OCI-LY1 (cell line): Measurements from ENCODE around the gene RAB11A.

Experiments
- H2AFZ ChIP-seq: fragments of 200-600 bp; sonication (generic), shearing (Covaris generic); 2 replicates; pipeline ENCODE4 v1.6.0; 2014; ENCODE audit warnings: antibody characterized with exemption, mild to moderate bottlenecking, low read length
- H3F3A ChIP-seq: fragments of 200-600 bp; sonication (generic), shearing (Covaris generic); 2 replicates; pipeline ENCODE4 v1.6.0; 2014; ENCODE audit warnings: mild to moderate bottlenecking, antibody characterized with exemption, low read length, moderate library complexity; ENCODE audit not compliant: insufficient read depth
- H3K27ac ChIP-seq: fragments of 200-600 bp; sonication (generic); 2 replicates; pipeline ENCODE4 v1.5.1; 2014; ENCODE audit warnings: low read length, mixed run types, mild to moderate bottlenecking, low read depth; ENCODE audit not compliant: poor library complexity, severe bottlenecking
- H3K27me3 ChIP-seq: fragments of 200-600 bp; sonication (generic); 2 replicates; pipeline ENCODE4 v1.6.0; 2014; ENCODE audit warnings: antibody characterized with exemption, mild to moderate bottlenecking, low read length, moderate library complexity; ENCODE audit not compliant: insufficient read depth
- H3K36me3 ChIP-seq: fragments of 200-600 bp; sonication (generic); 2 replicates; pipeline ENCODE4 v1.6.1; 2014; ENCODE audit warnings: mild to moderate bottlenecking, antibody characterized with exemption, low read length, moderate library complexity, mixed read lengths; ENCODE audit not compliant: insufficient read depth
- H3K4me1 ChIP-seq: fragments of 200-600 bp; sonication (generic); 2 replicates; pipeline ENCODE4 v1.5.1; 2014; ENCODE audit warnings: mild to moderate bottlenecking, low read length, moderate library complexity; ENCODE audit not compliant: insufficient read depth, severe bottlenecking
- H3K4me2 ChIP-seq: fragments of 200-600 bp; sonication (generic), shearing (Covaris generic); 2 replicates; pipeline ENCODE4 v1.6.1; 2014; ENCODE audit warnings: low read length
- H3K4me3 ChIP-seq: fragments of 200-600 bp; sonication (generic); 2 replicates; pipeline ENCODE4 v1.5.1; 2014; ENCODE audit warnings: low read length, low read depth, mild to moderate bottlenecking, mixed read lengths; ENCODE audit not compliant: poor library complexity, severe bottlenecking
- H3K79me2 ChIP-seq: fragments of 200-600 bp; shearing (Covaris generic); 2 replicates; pipeline ENCODE4 v1.6.1; 2016; ENCODE audit warnings: mixed run types, low read length, mixed read lengths; ENCODE audit not compliant: insufficient read depth
- H3K9ac ChIP-seq: fragments of 200-600 bp; sonication (generic), shearing (Covaris generic); 2 replicates; pipeline ENCODE4 v1.6.1; 2014; ENCODE audit warnings: mild to moderate bottlenecking, low read length, mixed read lengths
- H3K9me2 ChIP-seq: fragments of 200-600 bp; sonication (generic), shearing (Covaris generic); 2 replicates; pipeline ENCODE4 v1.6.1; 2014; ENCODE audit warnings: low read depth, mild to moderate bottlenecking, low read length, mixed read lengths
- H3K9me3 ChIP-seq: fragments of 200-600 bp; shearing (Covaris generic); 2 replicates; pipeline ENCODE4 v1.6.1; 2014; ENCODE audit warnings: low read length, mixed read lengths
- H4K20me1 ChIP-seq: fragments of 200-600 bp; sonication (generic), shearing (Covaris generic); 2 replicates; pipeline ENCODE4 v1.6.0; 2016; ENCODE audit warnings: mild to moderate bottlenecking, low read length; ENCODE audit not compliant: insufficient read depth
- CTCF ChIP-seq: fragments of 200-600 bp; sonication (generic), shearing (Covaris generic); IDR thresholded peaks from 2 replicates; pipeline ENCODE4 v1.5.1; 2017; ENCODE audit warnings: mild to moderate bottlenecking, antibody characterized with exemption, low read length, moderate library complexity, mixed read lengths
- EZH2 ChIP-seq: fragments of 200-600 bp; sonication (generic), shearing (Covaris generic); IDR thresholded peaks from 2 replicates; pipeline ENCODE4 v1.8.0; 2017; ENCODE audit warnings: borderline replicate concordance, mixed run types, mild to moderate bottlenecking, antibody characterized with exemption, low read length, moderate library complexity, mixed read lengths

The RAB11A gene

GRCh38 chr15:65835447-65835846 lies 33.8 kb upstream of the RAB11A start:
- Histone ChIP-seq H4K20me1 (no peaks in the 10 kb centered on the region), H3K27me3 (no peaks in the 10 kb centered on the region), H3K79me2 (no peaks in the 10 kb centered on the region), H3K9me3 (no peaks in the 10 kb centered on the region), H3K4me1 (peaks cover 26% of the 10 kb centered on the region), H2AFZ (no peak overlapping the region), H3K4me3 (no peak overlapping the region), H3K9ac (no peak overlapping the region), H3K27ac (no peak overlapping the region), H3F3A (no peaks in the 10 kb centered on the region), H3K36me3 (no peaks in the 10 kb centered on the region), H3K4me2 (no peak overlapping the region), H3K9me2 (no peaks in the 10 kb centered on the region)
- TF ChIP-seq CTCF (no peak), EZH2 (no peak)

DNA sequence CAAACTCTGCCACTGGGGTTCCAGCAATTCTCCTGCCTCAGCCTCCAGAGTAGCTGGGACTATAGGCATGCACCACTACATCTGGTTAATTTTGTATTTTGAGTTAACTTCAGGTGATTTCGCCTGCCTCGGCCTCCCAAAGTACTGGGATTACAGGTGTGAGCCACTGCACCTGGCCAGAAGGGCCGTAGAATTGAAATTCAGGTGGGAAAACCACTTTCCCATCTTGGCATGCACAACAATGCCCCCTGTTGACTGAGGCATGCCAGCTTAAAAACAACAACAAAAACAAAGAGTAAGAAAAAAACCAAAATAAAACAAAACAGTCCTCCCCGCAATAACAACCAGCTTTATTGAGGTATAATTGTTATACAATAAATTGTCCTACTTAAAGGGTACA lies 32.6 kb upstream of the RAB11A start:
- Histone ChIP-seq H3K4me2 (no peak overlapping the region), H3K27me3 (no peaks in the 10 kb centered on the region), H3K36me3 (no peaks in the 10 kb centered on the region), H3K79me2 (no peaks in the 10 kb centered on the region), H3K9ac (no peak overlapping the region), H3K4me1 (peaks cover 26% of the 10 kb centered on the region), H3K4me3 (no peak overlapping the region), H3K27ac (no peak overlapping the region), H3K9me3 (no peaks in the 10 kb centered on the region), H3K9me2 (no peaks in the 10 kb centered on the region), H2AFZ (no peak overlapping the region), H3F3A (no peaks in the 10 kb centered on the region), H4K20me1 (no peaks in the 10 kb centered on the region)
- TF ChIP-seq CTCF (peak; percentile 65), EZH2 (no peak)

GRCh38 chr15:65837301-65838294 lies 31.7 kb upstream of the RAB11A start:
- no peaks in the 10 kb centered on the region for H3K27me3 ChIP-seq
- no peaks in the 10 kb centered on the region for H3K9me3 ChIP-seq
- peaks cover 22% of the 10 kb centered on the region for H3K4me1 ChIP-seq
- no peak overlapping the region for H2AFZ ChIP-seq
- no peaks in the 10 kb centered on the region for H3K9me2 ChIP-seq
- no peak overlapping the region for H3K4me2 ChIP-seq
- H3K27ac ChIP-seq: no peak overlapping the region
- no peaks in the 10 kb centered on the region for H3F3A ChIP-seq
- no peaks in the 10 kb centered on the region for H3K36me3 ChIP-seq
- no peak overlapping the region for H3K9ac ChIP-seq
- no peak overlapping the region for H3K4me3 ChIP-seq
- no peaks in the 10 kb centered on the region for H4K20me1 ChIP-seq
- TF ChIP-seq EZH2 (no peak), CTCF (no peak)
- H3K79me2 ChIP-seq: no peaks in the 10 kb centered on the region
